Measurements from ENCODE around the gene ADGRV1. TPM values are rescaled to one million over a fixed set of nuclear protein-coding genes. Genes with fewer than 3 reads are reported as not detected.
"Not testable (repeated sequence)": the region's sequence is repeated elsewhere in the genome, so short reads cannot be mapped to it uniquely, and the experiment has no call there.

Gene ADGRV1
- total RNA-seq, 4 donors from 2014 or later: 6.0 to 37.0 (median 10.6) TPM

DNA sequence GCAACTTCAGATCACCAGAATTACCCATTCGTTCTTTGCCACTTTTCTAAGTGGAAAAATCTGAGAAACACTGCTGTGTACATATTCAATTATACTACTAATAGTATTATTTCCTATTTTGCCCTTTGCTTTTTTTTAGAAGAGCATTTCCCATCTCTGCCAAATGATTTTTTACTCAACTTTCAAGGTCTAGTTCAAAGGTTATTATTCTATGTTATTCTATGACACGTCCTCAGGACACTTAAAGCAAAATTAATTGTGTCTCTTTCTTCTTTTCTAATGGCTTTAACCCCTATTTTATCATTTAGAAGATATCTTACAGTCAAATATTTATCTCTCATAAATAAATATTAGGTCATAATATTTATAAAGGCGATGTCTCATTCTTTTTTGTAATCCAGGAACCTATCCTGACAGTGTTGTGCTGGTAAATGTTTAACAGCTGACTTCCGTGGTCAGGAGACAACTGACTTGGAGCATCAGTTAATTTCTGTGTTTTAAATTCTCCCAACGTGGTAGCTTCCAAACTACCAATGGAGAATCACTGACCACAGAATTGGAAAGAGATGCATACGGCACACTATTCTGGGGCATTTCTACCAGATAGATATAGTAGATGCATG, 449.3 kb downstream of the ADGRV1 start:
- TF ChIP-seq CTCF (IDR thresholded peaks at IDR 0.05) (no peak), POLR2AphosphoS5 (IDR thresholded peaks at IDR 0.05) (no peak), POLR2A (IDR thresholded peaks at IDR 0.05) (no peak)
- in situ Hi-C loops (cut with MboI; ENCODE audit: low pct_ligation_motif_present in 1 of 4, low pct_unique_long_range_greater_than_20kb in 1 of 4, low sequenced_read_pairs in 3 of 4): no loop called here
- no peak overlapping the region for H3K4me3 ChIP-seq
- H3K27me3 ChIP-seq: no peaks in the 10 kb centered on the region
- H3K9me3 ChIP-seq: no peaks in the 10 kb centered on the region
- no peaks in the 10 kb centered on the region for H3K36me3 ChIP-seq
- DNase-seq: no peak
- 75 to 77% methylated on average over 4 to 6 of the region's 6 CpGs for WGBS, 2 donors (ENCODE audit: low coverage in 1 of 2)
- H3K4me1 ChIP-seq: no peaks in the 10 kb centered on the region
- H3K27ac ChIP-seq: no peak overlapping the region
- intact Hi-C loops (cut with DNase I; ENCODE audit: low total_unique reads): no loop called here

DNA sequence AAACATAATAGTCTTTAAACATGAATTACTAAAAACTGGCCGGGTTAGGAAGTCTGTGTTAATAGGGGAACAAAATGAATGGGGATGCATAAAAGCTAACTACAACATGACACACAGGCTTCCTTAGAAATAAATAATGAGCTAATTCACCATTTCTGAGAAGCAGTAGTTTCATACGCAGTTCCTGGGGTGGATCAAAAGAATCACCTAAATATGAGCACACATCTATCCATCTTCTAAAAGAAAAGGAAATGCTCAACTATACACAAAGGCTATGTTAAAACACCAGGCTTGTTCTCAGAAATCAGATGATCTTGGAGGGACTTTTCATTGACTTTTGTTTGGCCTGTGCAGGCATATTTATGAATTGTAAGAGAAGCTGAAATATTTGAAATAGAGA, 451.5 kb downstream of the ADGRV1 start:
- in situ Hi-C loops (cut with MboI; ENCODE audit: low pct_ligation_motif_present in 1 of 4, low pct_unique_long_range_greater_than_20kb in 1 of 4, low sequenced_read_pairs in 3 of 4) (no loop called here), intact Hi-C loops (cut with DNase I; ENCODE audit: low total_unique reads) (no loop called here)
- Histone ChIP-seq H3K4me1 (no peaks in the 10 kb centered on the region), H3K4me3 (no peak overlapping the region), H3K9me3 (no peaks in the 10 kb centered on the region), H3K27me3 (no peaks in the 10 kb centered on the region), H3K27ac (no peak overlapping the region), H3K36me3 (no peaks in the 10 kb centered on the region)
- WGBS, 2 donors (ENCODE audit: low coverage in 1 of 2): 70 to 77% methylated on average over 2 of the region's 2 CpGs
- no peak for DNase-seq
- TF ChIP-seq POLR2A (IDR thresholded peaks at IDR 0.05) (no peak), POLR2AphosphoS5 (IDR thresholded peaks at IDR 0.05) (no peak), CTCF (IDR thresholded peaks at IDR 0.05) (no peak), EP300 (IDR thresholded peaks at IDR 0.05; ENCODE audit: low read depth) (no peak)

GRCh38 chr5:91011029-91011428, 452.4 kb downstream of the ADGRV1 start:
- DNase-seq: no peak

GRCh38 chr5:91012867-91013266, 454.3 kb downstream of the ADGRV1 start:
- H3K4me3 ChIP-seq; H3K4me1 ChIP-seq; H3K9me3 ChIP-seq; in situ Hi-C loops (cut with MboI; ENCODE audit: low pct_ligation_motif_present in 1 of 4, low pct_unique_long_range_greater_than_20kb in 1 of 4, low sequenced_read_pairs in 3 of 4); H3K27ac ChIP-seq; DNase-seq; H3K27me3 ChIP-seq; intact Hi-C loops (cut with DNase I; ENCODE audit: low total_unique reads); H3K36me3 ChIP-seq: not testable (repeated sequence)
- WGBS, 2 donors (ENCODE audit: low coverage in 1 of 2): 75 to 97% methylated on average over 1 of the region's 1 CpG

More at GRCh38 chr5:91011029-91011428, 452.4 kb downstream of the ADGRV1 start:
- Histone ChIP-seq H3K9me3 (no peaks in the 10 kb centered on the region), H3K27ac (no peak overlapping the region), H3K4me1 (no peaks in the 10 kb centered on the region), H3K36me3 (no peaks in the 10 kb centered on the region), H3K4me3 (no peak overlapping the region), H3K27me3 (no peaks in the 10 kb centered on the region)
- TF ChIP-seq POLR2AphosphoS5 (IDR thresholded peaks at IDR 0.05) (no peak), POLR2A (IDR thresholded peaks at IDR 0.05) (no peak), CTCF (IDR thresholded peaks at IDR 0.05) (no peak), EP300 (IDR thresholded peaks at IDR 0.05; ENCODE audit: low read depth) (no peak)
- 81 to 92% methylated on average over 1 of the region's 1 CpG for WGBS, 2 donors (ENCODE audit: low coverage in 1 of 2)
- intact Hi-C loops (cut with DNase I; ENCODE audit: low total_unique reads): no loop called here
- in situ Hi-C loops (cut with MboI; ENCODE audit: low pct_ligation_motif_present in 1 of 4, low pct_unique_long_range_greater_than_20kb in 1 of 4, low sequenced_read_pairs in 3 of 4): no loop called here

DNA sequence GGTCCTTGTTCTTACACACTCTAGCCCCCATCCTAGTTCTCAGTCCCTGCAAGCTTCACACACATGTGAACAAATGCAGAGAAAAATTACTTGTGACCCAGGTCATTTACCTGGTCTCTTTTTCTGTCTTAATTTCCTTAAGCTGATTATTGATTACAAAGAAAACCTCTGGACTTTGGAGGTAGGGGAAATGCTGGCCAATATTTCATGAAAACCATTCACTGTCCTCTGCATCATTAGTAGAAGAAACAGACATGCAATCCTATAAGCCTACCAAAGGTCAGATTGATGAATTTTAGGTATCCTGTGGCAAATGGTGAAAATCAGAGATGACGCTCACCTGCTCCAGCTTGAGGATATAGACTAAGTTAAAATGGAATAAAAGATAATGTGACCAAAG, 457.7 kb downstream of the ADGRV1 start:
- H3K36me3 ChIP-seq: no peaks in the 10 kb centered on the region
- WGBS, 2 donors (ENCODE audit: low coverage in 1 of 2): 92 to 100% methylated on average over 1 of the region's 1 CpG
- intact Hi-C loops (cut with DNase I; ENCODE audit: low total_unique reads) (no loop called here), in situ Hi-C loops (cut with MboI; ENCODE audit: low pct_ligation_motif_present in 1 of 4, low pct_unique_long_range_greater_than_20kb in 1 of 4, low sequenced_read_pairs in 3 of 4) (no loop called here)
- H3K27me3 ChIP-seq: no peaks in the 10 kb centered on the region
- no peak for DNase-seq
- H3K27ac ChIP-seq: peak overlapping the region in 1 of 4 donors; percentile 13
- H3K4me1 ChIP-seq: peaks cover 0 to 8% (median 2%) of the 10 kb centered on the region in 4 donors
- H3K9me3 ChIP-seq: no peaks in the 10 kb centered on the region
- H3K4me3 ChIP-seq: no peak overlapping the region
- TF ChIP-seq EP300 (IDR thresholded peaks at IDR 0.05; ENCODE audit: low read depth) (no peak), POLR2A (IDR thresholded peaks at IDR 0.05) (no peak), CTCF (IDR thresholded peaks at IDR 0.05) (no peak), POLR2AphosphoS5 (IDR thresholded peaks at IDR 0.05) (no peak)
